Measurements from ENCODE around the gene PIPOX.

The PIPOX gene

DNA sequence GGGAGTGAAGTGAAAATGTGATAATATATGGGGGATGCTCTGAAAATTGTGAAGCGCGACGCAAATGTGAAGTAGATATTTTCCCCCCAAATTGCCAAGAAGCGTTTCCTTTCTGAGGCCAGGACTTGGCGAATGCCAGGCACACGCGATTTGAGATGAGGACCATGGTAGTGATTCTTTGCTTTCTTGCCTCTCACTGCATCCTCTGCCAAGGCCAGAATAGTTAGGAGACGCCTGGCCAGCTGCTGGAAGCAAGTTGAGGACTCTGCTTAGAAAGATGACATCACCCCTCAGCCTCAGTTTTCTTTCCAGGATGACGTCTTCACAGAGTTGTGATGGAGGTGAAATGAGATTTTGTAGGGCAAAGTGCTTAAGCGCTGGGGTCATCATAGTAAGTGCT, 25.9 kb downstream of the PIPOX start:
- H3K4me3 ChIP-seq (ENCODE audit: low read length), result no peak overlapping the region
- H3K36me3 ChIP-seq (ENCODE audit: control insufficient read depth, insufficient read depth, low read length, severe bottlenecking), result no peaks in the 10 kb centered on the region
- peaks cover 5% of the 10 kb centered on the region for H3K4me1 ChIP-seq (ENCODE audit: control insufficient read depth, insufficient read depth, low read length)
- no peak overlapping the region for H3K9ac ChIP-seq (ENCODE audit: low read length)
- DNase-seq (ENCODE audit: low read depth), result no peak
- peaks cover 57% of the 10 kb centered on the region for H3K27me3 ChIP-seq (replicated peaks; ENCODE audit: control insufficient read depth, insufficient read depth, low read length)
- no peaks in the 10 kb centered on the region for H3K9me3 ChIP-seq (ENCODE audit: control insufficient read depth, low read length)

GRCh38 chr17:29069526-29070041, 26.6 kb downstream of the PIPOX start:
- H3K4me1 ChIP-seq (ENCODE audit: control insufficient read depth, insufficient read depth, low read length), result peaks cover 5% of the 10 kb centered on the region
- DNase-seq (ENCODE audit: low read depth), result no peak
- no peaks in the 10 kb centered on the region for H3K36me3 ChIP-seq (ENCODE audit: control insufficient read depth, insufficient read depth, low read length, severe bottlenecking)
- H3K9ac ChIP-seq (ENCODE audit: low read length), result no peak overlapping the region
- peaks cover 58% of the 10 kb centered on the region for H3K27me3 ChIP-seq (replicated peaks; ENCODE audit: control insufficient read depth, insufficient read depth, low read length)
- no peaks in the 10 kb centered on the region for H3K9me3 ChIP-seq (ENCODE audit: control insufficient read depth, low read length)
- H3K4me3 ChIP-seq (ENCODE audit: low read length), result no peak overlapping the region

GRCh38 chr17:29070308-29070707, 27.4 kb downstream of the PIPOX start:
- Histone ChIP-seq H3K4me1 (ENCODE audit: control insufficient read depth, insufficient read depth, low read length) (peaks cover 5% of the 10 kb centered on the region), H3K36me3 (ENCODE audit: control insufficient read depth, insufficient read depth, low read length, severe bottlenecking) (no peaks in the 10 kb centered on the region), H3K9me3 (ENCODE audit: control insufficient read depth, low read length) (no peaks in the 10 kb centered on the region), H3K27me3 (replicated peaks; ENCODE audit: control insufficient read depth, insufficient read depth, low read length) (peaks cover 54% of the 10 kb centered on the region), H3K4me3 (ENCODE audit: low read length) (no peak overlapping the region), H3K9ac (ENCODE audit: low read length) (no peak overlapping the region)
- no peak for DNase-seq (ENCODE audit: low read depth)

- DNase-seq (ENCODE audit: low read depth), result no peak
- Histone ChIP-seq H3K4me1 (ENCODE audit: control insufficient read depth, insufficient read depth, low read length) (peaks cover 5% of the 10 kb centered on the region), H3K9me3 (ENCODE audit: control insufficient read depth, low read length) (no peaks in the 10 kb centered on the region), H3K27me3 (replicated peaks; ENCODE audit: control insufficient read depth, insufficient read depth, low read length) (peaks cover 49% of the 10 kb centered on the region), H3K36me3 (ENCODE audit: control insufficient read depth, insufficient read depth, low read length, severe bottlenecking) (no peaks in the 10 kb centered on the region), H3K4me3 (ENCODE audit: low read length) (no peak overlapping the region), H3K9ac (ENCODE audit: low read length) (no peak overlapping the region)
Measured at GRCh38 chr17:29070781-29071180, 27.8 kb downstream of the PIPOX start.

- Histone ChIP-seq H3K4me1 (ENCODE audit: control insufficient read depth, insufficient read depth, low read length) (peaks cover 5% of the 10 kb centered on the region), H3K27me3 (replicated peaks; ENCODE audit: control insufficient read depth, insufficient read depth, low read length) (peaks cover 45% of the 10 kb centered on the region), H3K4me3 (ENCODE audit: low read length) (no peak overlapping the region)
Measured at GRCh38 chr17:29071303-29071702, 28.4 kb downstream of the PIPOX start.

DNA sequence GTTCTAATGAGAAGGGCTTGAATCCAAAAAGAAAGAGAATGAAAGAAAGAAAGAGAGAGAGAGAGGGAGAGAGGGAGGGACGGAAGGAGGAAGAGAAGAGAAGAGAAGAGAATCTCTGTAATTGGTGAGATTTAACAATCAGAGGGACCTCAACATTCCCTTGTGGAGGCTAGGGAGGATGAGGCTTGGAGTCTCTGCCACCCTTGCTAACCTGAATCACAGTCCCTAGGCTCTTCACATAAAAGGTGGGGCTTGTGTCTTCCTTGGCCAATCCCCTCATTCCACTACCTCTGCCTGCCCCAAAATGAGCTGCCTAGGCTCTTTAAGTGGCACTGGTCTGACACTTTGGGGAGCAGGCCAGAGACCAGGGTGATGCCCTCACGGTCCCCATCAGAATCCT, 30.1 kb downstream of the PIPOX start:
- Histone ChIP-seq H3K9me3 (ENCODE audit: control insufficient read depth, low read length) (no peaks in the 10 kb centered on the region), H3K36me3 (ENCODE audit: control insufficient read depth, insufficient read depth, low read length, severe bottlenecking) (no peaks in the 10 kb centered on the region), H3K27me3 (replicated peaks; ENCODE audit: control insufficient read depth, insufficient read depth, low read length) (peaks cover 41% of the 10 kb centered on the region), H3K4me1 (ENCODE audit: control insufficient read depth, insufficient read depth, low read length) (peaks cover 5% of the 10 kb centered on the region), H3K4me3 (ENCODE audit: low read length) (no peak overlapping the region), H3K9ac (ENCODE audit: low read length) (no peak overlapping the region)
- DNase-seq (ENCODE audit: low read depth), result no peak

More at GRCh38 chr17:29071303-29071702, 28.4 kb downstream of the PIPOX start:
- Histone ChIP-seq H3K9ac (ENCODE audit: low read length) (no peak overlapping the region), H3K9me3 (ENCODE audit: control insufficient read depth, low read length) (no peaks in the 10 kb centered on the region), H3K36me3 (ENCODE audit: control insufficient read depth, insufficient read depth, low read length, severe bottlenecking) (no peaks in the 10 kb centered on the region)
- DNase-seq (ENCODE audit: low read depth), result no peak

DNA sequence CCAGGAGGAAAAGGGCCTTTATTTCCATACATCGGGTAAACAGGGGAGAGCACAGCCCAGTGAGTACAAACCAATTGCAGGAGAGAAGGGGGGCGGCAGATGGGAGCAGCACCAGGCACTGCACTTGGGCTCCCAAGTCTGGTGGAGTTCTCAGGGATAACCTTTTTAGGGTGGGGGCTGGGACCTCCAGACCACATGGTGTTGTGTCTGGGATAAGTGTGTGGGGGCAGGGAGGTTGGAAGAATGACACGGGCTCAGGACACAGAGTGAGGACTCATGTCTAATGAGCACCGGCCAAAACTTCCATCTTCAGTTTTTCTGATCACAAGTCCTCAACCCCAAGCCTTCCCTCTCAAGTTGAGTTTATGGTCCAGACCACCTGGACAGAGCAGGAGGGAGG, 30.6 kb downstream of the PIPOX start:
- H3K9ac ChIP-seq (ENCODE audit: low read length), result no peak overlapping the region
- H3K27me3 ChIP-seq (replicated peaks; ENCODE audit: control insufficient read depth, insufficient read depth, low read length), result peaks cover 41% of the 10 kb centered on the region
- peaks cover 5% of the 10 kb centered on the region for H3K4me1 ChIP-seq (ENCODE audit: control insufficient read depth, insufficient read depth, low read length)
- no peak overlapping the region for H3K4me3 ChIP-seq (ENCODE audit: low read length)
- no peaks in the 10 kb centered on the region for H3K9me3 ChIP-seq (ENCODE audit: control insufficient read depth, low read length)
- no peaks in the 10 kb centered on the region for H3K36me3 ChIP-seq (ENCODE audit: control insufficient read depth, insufficient read depth, low read length, severe bottlenecking)
- no peak for DNase-seq (ENCODE audit: low read depth)

DNA sequence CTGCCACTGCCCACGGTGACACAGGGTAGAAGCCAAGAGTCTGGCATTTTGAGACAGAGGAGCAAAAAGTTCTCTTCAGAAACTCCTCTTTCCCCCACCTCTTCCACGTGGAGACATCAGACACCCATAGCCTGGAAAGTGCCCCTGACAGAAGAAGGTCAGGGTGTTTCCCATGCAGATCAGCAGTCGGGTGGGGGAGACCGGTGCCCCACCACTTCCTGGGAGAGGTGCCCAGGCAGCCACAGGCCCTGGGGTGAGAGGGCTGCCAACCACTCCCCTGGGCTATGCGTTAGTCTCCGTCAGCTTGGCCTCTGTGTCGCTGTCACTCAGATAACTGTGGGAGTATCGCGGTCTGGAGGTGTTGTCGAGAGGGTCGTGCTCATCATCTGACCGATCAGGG, 31.5 kb downstream of the PIPOX start:
- Histone ChIP-seq H3K9ac (ENCODE audit: low read length) (no peak overlapping the region), H3K4me1 (ENCODE audit: control insufficient read depth, insufficient read depth, low read length) (peaks cover 10% of the 10 kb centered on the region), H3K36me3 (ENCODE audit: control insufficient read depth, insufficient read depth, low read length, severe bottlenecking) (no peaks in the 10 kb centered on the region)

GRCh38 chr17:29076087-29076486, 33.1 kb downstream of the PIPOX start:
- H3K9ac ChIP-seq (ENCODE audit: low read length), result no peak overlapping the region
- DNase-seq (ENCODE audit: low read depth), result no peak
- H3K4me1 ChIP-seq (ENCODE audit: control insufficient read depth, insufficient read depth, low read length), result peaks cover 5% of the 10 kb centered on the region
- no peaks in the 10 kb centered on the region for H3K36me3 ChIP-seq (ENCODE audit: control insufficient read depth, insufficient read depth, low read length, severe bottlenecking)
- H3K27me3 ChIP-seq (replicated peaks; ENCODE audit: control insufficient read depth, insufficient read depth, low read length), result peaks cover 24% of the 10 kb centered on the region
- no peak overlapping the region for H3K4me3 ChIP-seq (ENCODE audit: low read length)
- H3K9me3 ChIP-seq (ENCODE audit: control insufficient read depth, low read length), result no peaks in the 10 kb centered on the region

More for the DNA sequence above, 31.5 kb downstream of the PIPOX start:
- Histone ChIP-seq H3K4me3 (ENCODE audit: low read length) (no peak overlapping the region), H3K9me3 (ENCODE audit: control insufficient read depth, low read length) (no peaks in the 10 kb centered on the region), H3K27me3 (replicated peaks; ENCODE audit: control insufficient read depth, insufficient read depth, low read length) (peaks cover 40% of the 10 kb centered on the region)
- DNase-seq (ENCODE audit: low read depth), result no peak

- peaks cover 5% of the 10 kb centered on the region for H3K4me1 ChIP-seq (ENCODE audit: control insufficient read depth, insufficient read depth, low read length)
- no peaks in the 10 kb centered on the region for H3K9me3 ChIP-seq (ENCODE audit: control insufficient read depth, low read length)
- H3K4me3 ChIP-seq (ENCODE audit: low read length), result no peak overlapping the region
- no peak overlapping the region for H3K9ac ChIP-seq (ENCODE audit: low read length)
- peaks cover 18% of the 10 kb centered on the region for H3K27me3 ChIP-seq (replicated peaks; ENCODE audit: control insufficient read depth, insufficient read depth, low read length)
- no peak for DNase-seq (ENCODE audit: low read depth)
- H3K36me3 ChIP-seq (ENCODE audit: control insufficient read depth, insufficient read depth, low read length, severe bottlenecking), result no peaks in the 10 kb centered on the region
Measured at GRCh38 chr17:29076722-29077121, 33.8 kb downstream of the PIPOX start.

- H3K9ac ChIP-seq (ENCODE audit: low read length), result no peak overlapping the region
- H3K36me3 ChIP-seq (ENCODE audit: control insufficient read depth, insufficient read depth, low read length, severe bottlenecking), result no peaks in the 10 kb centered on the region
- peaks cover 5% of the 10 kb centered on the region for H3K4me1 ChIP-seq (ENCODE audit: control insufficient read depth, insufficient read depth, low read length)
- H3K27me3 ChIP-seq (replicated peaks; ENCODE audit: control insufficient read depth, insufficient read depth, low read length), result peaks cover 16% of the 10 kb centered on the region
- no peaks in the 10 kb centered on the region for H3K9me3 ChIP-seq (ENCODE audit: control insufficient read depth, low read length)
- no peak overlapping the region for H3K4me3 ChIP-seq (ENCODE audit: low read length)
- DNase-seq (ENCODE audit: low read depth), result no peak
Measured at GRCh38 chr17:29077320-29077719, 34.4 kb downstream of the PIPOX start.
